HG03025 (cell line): ENCODE measurements around the gene SLC35F4.

Experiments
- ATAC-seq: cut with Tn5 transposase; IDR thresholded peaks from one replicate; pipeline ENCODE4 v1.9.1; 2021; ENCODE audit warnings: mild to moderate bottlenecking, moderate library complexity; ENCODE audit not compliant: unreplicated experiment, low FRiP score

Gene SLC35F4

DNA sequence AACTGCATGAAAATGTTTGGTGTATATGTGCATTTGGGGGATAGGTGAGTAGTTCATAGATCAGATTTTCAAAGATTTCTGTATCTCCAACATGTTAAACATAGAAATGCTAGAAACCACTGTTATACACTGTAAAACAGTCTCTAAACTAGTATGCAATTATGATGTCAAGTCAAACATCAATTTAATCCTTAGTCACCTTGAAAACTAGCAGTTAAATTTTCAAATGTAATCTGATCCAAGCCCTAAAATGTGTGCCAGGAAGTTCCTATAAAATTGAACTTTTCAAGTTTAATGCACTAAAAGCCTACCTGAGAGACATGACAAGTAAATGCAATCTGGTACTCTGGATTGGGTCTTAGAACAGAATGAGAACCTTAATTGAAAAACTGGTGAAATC lies 14.5 kb downstream of the SLC35F4 start:
- ATAC-seq: no peak

DNA sequence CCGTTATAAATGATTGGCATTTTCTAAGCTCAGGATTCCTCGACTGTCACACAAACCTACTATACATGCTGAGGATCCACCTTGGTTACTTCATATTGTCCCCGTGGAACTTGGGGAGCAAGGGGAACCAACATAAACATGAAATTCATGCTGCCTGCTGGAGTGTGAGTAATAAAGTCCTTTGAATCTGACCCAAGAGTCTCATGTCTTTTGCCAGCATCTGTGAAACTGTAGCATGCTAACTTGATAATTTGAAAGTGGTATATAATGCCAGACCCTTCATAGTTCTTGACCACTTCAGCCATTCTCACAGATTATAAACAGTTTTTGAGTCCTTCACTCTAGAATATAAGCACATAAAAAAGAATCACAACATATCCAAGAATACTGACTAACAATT lies 17.1 kb downstream of the SLC35F4 start:
- no peak for ATAC-seq

DNA sequence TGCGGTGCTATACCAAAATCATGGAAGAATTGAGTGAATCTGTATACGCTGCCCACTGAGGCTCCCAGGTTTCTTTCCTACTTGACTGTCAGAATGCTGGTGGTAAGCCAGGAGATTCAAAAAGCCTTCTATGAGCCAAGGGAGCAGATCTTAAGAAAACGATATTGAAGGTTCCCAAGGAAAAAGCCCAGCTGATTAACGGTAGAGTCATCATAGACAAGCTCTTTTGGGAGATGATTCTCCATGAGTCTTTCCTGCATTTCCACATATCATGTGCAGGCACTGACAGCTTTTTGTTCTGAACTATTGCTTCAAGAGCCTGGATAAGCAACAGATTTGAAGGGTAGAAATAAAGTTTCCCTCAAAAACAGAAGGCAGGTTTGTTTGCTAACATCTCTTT lies 17.5 kb downstream of the SLC35F4 start:
- no peak for ATAC-seq

DNA sequence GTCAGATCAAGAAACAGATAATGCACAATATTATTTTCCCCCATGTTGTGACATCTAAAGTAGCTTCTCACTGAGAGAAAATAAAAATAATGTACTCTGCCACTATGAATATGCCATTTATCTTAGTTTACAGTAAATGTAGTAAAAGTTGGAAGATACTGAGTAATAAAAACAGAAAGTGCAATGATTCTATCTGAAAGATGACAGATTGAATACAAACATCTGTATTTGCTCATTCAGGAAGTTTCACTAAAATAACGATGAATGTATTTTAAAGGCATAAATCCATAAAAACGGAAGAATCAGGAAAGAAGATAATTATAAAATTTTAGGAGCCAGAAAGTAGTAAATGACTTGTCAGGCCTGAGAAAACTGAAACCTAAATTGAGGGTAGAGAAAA lies 18.2 kb downstream of the SLC35F4 start:
- ATAC-seq: no peak

DNA sequence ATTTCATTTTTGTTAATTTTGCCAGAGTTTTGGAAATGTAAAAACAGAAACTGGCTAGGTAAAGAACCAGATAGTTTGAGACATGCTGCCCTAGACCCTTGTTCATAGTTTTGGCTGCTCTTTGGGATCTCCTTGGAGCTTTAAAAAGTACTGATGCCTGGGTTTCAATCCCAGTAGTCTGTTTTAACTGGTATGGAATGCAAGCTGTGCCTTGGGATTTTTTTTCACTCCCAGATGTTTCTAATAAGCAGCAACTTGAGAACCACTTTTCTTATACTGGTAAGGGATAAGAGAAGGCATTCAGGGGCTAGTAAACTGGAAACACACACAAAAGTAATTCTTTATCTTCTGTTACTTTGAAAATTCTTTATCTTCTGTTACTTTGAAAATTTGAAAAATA lies 18.8 kb downstream of the SLC35F4 start:
- ATAC-seq: no peak

DNA sequence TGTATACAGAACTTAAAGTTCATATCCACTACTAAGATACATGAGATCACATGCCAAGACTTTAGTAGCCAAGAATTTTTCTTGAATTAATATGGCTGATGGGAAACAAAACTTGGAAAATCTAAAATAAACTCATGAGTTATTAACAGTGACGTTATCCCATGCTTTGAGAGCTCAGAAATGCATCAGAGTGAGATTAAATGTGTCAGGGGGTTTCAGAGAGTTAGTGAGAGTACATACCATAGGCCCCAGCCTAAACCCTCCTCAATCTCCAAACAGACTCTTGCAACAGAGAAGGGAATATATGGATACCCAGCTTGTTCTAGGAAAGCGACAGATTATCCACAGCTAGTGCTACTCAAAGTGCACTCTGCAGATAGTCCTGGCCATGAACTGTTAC lies 19.3 kb downstream of the SLC35F4 start:
- ATAC-seq: no peak

DNA sequence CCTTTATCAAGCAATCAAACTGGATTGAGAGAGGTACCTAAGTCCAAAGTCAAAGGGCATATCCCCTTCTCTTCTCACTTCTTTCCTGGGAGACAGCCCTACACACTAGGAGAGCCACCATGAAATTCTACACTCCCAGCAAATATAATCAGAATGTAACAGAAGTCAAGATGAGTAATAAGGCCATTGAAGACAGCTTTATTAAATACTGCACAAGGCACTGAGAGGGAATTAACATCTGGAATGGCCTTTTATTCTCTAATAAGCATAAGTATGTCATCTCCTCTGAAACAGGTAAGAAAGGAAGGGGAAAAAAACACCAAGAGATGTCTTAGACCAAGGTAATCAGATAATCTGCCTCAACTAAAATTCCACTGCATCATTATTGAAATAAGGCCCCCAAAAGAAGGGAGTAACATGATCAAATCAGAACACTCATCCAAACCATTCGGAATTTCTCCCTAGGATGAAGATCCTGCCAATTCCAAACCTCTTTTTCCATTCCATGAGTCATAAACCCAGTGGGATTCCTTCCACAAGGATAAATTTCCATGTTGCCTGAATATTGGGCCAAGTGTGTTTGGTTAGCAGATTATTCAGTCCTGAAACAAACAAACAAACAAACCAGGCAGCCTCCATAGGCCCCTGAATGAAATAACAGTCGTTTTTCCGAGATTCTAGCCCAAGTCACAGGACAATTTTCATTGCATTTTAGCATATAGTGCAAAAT lies 19.9 kb downstream of the SLC35F4 start:
- no peak for ATAC-seq

DNA sequence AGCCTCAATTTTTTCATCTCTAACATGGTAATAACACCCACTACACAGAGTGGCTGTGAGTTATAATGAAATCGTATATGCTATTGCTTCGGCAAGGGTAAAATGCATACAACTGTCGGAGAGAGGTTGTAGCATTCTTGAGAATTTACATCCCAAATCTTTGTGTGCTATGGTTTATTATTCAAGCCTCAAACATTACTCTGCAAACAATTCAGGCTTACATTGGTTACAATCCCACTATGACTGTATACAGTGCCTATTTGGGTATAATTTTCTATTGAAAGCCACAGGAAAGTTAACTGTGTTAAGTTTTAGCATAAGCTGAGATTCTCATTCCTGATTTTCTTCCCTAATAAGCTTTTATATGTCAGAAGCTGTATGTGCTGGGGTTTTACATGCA lies 20.6 kb downstream of the SLC35F4 start:
- no peak for ATAC-seq

DNA sequence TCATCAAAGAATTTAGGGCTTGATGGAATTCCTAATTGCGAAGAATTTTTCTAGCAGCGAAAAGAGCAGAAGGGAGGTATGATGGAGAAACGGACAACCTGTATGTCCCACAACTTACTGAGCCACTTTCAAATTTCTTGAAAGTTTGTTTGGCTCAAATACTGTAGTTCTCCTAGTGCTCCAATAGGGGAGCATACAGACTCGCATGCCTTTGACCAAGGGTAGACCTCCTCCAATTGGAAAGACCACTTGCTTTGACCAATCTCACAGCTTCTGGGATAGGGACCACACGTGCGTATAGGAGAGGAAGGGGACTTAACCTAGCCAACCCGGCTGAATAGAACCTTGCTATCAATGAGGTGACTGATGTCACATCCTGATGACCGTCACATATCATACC lies 28.6 kb downstream of the SLC35F4 start:
- ATAC-seq: no peak

DNA sequence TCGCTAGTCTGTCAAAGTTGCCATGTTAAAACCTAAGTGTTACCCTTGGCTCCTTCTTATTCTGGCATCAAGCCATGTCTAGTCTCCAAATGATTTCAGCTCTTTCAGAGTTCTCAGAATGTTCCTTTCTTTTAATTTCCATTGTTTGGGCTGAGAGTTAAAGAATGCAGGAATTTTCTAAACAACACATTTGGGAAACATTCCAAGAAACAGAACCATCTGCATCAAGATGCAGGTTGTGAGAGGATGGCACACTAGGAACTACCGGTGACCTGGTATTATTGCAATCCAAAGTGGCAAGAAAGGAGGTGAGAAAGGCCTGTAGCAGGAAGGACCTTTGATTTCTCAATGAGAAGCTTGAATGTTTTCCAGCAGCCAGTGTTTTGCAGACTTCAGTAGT lies 30.1 kb downstream of the SLC35F4 start:
- no peak for ATAC-seq

DNA sequence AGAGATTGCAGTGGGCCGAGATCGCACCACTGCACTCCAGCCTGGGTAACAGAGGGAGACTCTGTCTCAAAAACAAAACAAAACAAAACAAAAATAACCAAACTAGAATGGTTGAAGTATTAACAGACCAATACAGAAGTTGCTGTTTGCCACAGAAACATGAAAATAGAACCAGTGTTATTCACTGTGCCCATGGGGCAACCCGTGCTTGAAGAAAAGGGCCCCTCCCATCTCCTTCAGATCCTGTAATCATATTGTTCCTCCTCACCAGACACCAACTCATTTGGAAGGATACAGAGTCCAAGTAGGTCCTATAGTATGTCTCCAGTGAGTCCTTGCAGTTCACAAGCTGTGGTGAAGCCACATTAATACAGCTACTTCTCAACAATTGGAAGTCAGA lies 30.9 kb downstream of the SLC35F4 start:
- ATAC-seq: no peak

DNA sequence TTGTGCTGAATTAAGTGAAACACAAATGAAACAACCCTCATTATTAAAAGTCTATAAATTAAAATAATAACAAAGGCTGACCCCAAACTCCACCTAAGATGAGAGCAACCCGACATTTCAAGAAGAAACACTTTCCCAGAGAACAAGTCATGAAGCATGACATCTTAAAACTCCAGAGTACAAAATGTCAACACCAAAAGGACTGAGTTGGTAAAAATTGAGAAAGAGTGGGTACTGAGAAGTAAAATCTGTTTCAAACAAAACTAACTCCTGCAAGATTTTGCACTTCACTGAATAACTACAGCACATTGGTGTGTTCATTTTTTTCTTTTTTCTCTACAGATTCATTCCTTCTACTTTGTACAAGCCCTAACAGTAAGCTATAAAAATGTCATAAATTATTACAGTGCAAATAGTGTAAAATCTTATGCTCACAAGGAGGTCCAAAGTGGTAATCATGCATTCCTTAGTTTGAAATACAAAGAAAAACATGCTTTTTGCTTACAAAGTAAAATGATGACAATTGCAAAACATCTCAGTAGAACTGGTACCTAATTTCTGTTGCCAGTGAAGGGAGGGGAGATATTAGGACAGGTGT lies 31.8 kb downstream of the SLC35F4 start:
- no peak for ATAC-seq

DNA sequence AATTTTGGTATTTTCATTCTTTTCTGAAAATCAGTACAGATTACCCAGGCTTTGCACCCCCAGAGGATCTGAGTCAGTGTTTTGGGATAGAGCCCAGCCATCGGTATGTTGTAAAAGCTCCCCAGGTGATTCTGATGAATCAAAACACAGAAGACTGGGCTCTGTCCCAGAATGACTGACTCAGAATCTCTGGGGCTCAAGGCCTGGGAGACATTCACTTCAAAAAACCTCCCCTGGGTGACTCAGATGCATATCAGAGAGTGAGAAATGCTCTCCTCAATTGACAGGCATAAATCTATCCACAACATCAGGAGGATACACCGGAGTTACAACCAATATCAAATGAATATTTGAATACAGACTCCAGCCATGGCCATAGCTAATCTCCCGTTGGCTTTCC lies 32.6 kb downstream of the SLC35F4 start:
- no peak for ATAC-seq

DNA sequence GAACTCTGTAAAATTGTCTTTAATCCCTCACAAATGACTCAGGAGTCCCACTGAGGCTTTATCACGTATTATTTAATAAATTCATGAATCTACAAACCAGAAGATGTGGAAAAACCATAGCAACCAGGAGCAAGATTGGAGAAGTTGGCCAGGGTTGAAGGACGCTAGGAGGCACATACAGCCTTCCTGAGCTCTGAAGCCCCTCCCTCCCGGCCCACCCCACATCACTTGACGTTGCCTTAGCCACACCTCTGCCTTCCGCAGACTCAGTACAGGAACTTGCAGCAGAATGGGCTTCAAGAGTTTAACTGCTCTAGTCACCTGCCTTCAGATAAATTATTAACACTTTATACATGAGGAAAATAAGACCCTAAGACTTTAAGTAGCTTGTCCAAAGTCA lies 33.9 kb downstream of the SLC35F4 start:
- ATAC-seq: no peak

DNA sequence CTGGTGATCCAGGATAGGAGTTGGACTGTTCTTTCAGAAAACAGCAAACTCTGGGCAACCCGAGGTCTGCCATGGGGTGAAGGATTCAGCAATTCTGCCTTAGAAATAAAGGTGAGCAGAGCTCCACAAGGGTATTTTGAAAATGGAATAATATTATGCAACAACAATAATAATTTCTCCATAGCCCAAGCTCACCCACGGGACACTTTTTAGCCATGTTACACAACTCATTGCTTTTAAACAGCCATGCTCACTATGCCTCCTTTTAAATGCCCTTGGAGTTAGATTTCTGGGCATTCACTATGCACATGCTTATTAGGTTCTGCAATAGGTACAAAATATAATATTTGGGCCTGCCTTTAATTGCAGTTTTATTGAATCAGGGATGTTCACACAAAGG lies 37.2 kb downstream of the SLC35F4 start:
- ATAC-seq: no peak

DNA sequence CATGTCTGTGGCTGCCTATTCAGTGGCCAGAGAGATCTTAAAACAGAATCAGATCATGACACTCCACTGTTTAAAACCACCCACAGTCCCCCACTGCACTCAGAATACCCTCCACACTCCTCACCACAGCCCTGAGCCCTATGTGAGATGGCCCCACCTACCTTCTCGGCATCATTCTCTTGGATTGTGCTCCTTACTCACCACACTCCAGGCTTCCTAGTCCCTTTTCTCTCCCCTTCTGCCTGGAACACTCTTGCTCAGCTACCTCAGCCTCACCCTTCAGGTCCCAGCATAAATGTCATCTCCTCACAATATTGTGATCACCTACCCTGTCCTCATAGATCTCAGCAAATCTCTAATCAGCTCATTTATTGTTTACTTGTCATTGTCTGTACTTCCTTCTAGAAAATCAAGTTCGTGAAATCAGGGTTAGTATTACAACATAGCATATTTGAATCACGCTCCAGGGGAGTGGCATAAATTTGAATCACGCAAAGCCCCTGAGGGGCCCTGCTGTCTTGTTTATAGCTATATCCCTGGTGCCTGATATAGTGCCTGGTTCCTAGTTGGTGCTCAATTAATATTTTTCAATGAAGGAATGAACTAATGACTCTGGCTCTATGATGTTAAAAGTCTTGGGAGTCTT lies 42.8 kb downstream of the SLC35F4 start:
- ATAC-seq: no peak

DNA sequence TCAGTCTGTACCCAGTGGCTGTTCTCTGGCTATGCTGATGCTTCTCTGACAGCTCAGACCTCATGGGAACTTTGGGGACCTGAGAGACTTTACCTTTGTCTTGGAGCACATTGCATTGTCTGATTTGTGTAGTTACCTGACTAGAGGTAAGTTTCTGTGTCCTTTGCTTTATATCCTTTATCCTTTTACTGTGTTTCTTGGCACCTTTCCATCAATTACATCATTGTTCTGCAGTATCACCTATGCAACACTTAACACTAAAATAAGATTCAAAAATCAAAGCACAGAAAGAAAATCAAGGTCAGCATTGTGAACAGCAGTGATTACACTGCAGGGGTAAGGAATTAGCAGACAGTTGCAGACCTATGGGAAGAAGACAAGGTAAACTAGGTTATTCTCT lies 43.8 kb downstream of the SLC35F4 start:
- no peak for ATAC-seq

DNA sequence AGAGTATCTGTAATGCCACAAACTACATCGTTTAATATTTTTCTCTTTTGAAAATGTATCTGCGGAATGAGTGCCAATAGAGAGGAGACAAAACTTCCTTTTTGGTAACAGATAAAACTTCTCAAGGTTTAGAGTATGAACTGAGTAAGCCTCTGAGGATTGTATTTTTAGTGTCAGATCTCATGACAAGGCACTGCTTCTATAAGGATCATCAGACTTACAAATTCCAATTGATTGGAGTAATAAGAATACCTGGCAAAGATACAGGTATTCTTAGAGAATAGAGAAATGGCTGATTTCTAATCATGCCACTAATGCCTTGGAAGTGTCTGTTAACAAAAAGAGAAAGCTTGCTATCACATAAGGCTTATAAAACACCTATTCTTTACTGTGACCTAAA lies 45.3 kb downstream of the SLC35F4 start:
- ATAC-seq: no peak

DNA sequence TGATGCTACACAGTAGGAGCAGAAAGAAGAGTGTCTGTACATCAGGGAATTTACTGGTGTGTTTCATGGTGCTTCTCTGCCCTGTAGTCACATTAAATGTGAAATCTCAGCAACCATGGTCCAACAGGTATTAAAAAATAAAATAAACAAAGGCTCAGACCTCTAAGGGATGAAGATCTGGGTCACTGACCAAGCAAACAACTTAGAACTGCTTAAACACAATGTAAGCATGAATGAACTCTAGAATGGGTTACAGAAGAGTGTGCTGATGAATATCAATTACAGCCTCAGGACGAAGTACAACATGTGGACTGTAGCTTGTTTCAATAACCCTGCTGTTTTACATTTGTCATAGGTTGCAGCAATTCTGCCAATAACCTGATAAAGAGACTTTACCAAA lies 47.4 kb downstream of the SLC35F4 start:
- ATAC-seq: no peak

DNA sequence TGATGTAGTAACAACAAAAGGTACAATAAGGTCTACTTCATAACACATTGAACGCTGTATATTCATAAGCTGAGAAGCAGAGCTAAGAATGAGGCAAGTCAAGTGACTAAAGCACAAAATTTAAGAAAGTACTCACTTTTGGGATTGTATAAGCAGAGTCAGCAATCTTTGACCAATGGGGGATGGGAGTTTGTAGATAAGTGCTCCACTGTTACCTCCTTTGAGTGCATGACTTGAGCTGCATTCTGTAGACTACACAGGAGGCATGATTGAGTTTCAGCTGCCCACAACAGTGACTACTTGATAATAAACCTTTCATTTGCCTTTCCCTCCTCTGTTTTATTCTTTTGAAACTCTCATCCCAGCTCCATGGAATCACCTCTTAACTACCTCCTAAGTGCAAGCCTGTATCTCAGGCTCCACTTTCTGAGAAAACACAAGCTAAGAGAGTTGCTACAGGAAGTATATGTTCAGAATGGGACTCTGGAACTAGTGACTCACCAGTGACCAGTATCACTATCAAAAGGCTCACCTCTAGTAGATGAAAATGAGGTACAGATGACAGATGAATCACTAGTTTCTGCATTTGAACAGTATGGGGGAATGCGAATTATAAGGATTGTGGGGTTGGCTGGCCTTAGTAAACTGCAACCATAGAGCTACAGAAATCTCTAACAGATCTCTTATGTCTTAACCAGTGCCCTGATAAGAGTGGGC lies 49.2 kb downstream of the SLC35F4 start:
- no peak for ATAC-seq

DNA sequence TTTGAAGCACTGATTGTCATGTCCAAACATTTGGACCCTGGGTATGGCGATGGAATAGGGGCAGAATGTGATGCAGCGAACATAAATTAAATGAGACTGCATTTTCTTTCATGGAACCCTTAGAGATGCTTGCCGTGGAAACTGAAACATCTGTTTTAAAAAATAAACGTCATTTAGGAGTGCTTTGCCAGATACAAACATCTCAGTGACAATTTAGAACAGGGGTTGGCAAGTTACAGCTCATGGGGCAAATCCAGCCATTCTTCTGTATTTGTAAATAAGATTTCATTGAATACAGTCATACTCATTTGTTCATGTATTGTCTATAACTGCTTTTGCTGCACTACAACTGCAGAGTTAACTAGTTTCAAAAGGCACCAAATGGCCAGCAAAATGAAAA lies 51.2 kb downstream of the SLC35F4 start:
- no peak for ATAC-seq

DNA sequence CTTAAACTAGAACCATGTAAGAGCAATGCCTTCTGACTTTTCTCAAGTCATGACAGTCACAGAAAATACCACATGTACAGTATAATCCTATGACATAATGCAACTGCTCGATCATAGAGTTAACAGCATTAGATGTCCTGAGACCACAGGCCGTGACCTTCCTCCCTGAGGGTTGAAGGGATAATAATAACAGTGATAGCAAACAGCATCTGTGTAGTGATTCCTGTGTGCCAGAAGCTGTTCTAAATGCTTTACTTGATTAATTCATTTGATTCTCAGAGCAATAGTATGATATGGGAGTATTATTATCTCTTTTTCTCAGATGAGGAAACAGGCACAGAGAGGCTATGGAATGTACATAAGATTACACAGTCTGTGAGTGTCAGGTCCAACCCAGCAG lies 53.2 kb downstream of the SLC35F4 start:
- no peak for ATAC-seq
